ENCODE measurements around the gene ARHGAP35. TPM values are rescaled to one million over a fixed set of nuclear protein-coding genes. Genes with fewer than 3 reads are reported as not detected.

Gene ARHGAP35
- total RNA-seq: 42.6 and 49.3 TPM in 2 replicates

DNA sequence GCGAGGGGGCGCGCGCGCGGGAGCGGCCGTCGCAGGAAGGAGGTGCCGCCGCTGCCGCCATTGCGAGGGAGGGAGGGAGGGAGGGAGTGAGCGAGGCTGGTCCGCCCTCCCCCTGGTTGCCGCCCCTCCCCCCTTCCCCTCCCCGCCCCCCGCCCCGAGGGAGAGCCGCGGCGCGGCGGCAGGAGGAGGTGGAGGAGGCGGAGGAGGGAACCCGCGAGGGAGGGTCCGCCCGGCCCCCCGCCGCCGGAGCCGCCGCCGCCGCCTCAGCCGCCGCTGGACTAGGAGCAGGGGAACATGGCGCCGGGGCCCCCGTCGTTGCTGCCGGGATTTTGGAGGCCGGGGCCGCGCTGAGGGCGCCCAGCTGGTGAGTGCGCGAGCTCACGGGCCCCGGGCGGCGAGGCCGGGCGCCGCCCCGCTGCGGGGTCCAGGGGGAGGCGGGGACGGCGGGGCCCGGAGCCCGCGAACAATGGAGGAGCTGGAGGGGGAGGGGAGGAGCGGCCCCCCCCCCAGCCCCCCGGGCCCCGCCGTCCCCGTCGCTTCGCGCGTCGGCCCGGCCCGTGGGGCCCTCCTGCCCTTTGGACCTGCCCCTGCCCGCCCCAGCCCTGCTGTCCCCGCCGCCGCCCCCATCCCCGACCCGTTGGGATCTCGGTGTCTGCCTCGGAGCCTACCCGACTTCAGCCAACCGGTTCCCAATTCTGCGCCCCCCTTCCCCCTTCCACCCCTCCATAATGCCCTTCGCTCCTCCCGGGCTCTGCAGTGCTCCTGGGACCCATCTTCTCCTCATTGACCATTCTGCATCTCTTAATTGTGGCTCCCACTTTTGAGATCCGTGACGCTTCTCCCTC lies at the start of gene ARHGAP35:
Gene ARHGAP35 (plus strand): TSS at position 152 of the 845 bp plus-strand sequence. CDS start 57,679 bp downstream, outside the sequence.

GRCh38 chr19:46850228-46851203 lies 10.3 kb upstream of the ARHGAP35 start, which contains the start of gene AP2S1:
TSS of gene AP2S1 (minus strand) at chr19:46850846. CDS start at chr19:46850766, 80 bp downstream.

Other genes starting within 250 kb of the ARHGAP35 start
- 7.5 and 16.3 TPM in 2 replicates for gene PTGIR, start 235.9 kb upstream of the ARHGAP35 start, total RNA-seq
- gene GNG8, start 224.8 kb upstream of the ARHGAP35 start, total RNA-seq: not detected in 2 replicates
- 2.9 and 5.9 TPM in 2 replicates for gene DACT3, start 199.8 kb upstream of the ARHGAP35 start, total RNA-seq
- gene PRKD2, start 143.9 kb upstream of the ARHGAP35 start, total RNA-seq: 11.3 and 18.8 TPM in 2 replicates
- gene FKRP, start 114.9 kb upstream of the ARHGAP35 start, total RNA-seq: 19.7 and 22.6 TPM in 2 replicates
- 37.8 and 51.4 TPM in 2 replicates for gene STRN4, start 114.5 kb upstream of the ARHGAP35 start, total RNA-seq
- 76.4 and 167 TPM in 2 replicates for gene SLC1A5, start 72.4 kb upstream of the ARHGAP35 start, total RNA-seq
- 152 and 174 TPM in 2 replicates for gene AP2S1, start 10.2 kb upstream of the ARHGAP35 start, total RNA-seq
- 3.4 and 5.6 TPM in 2 replicates for gene NPAS1, start 158.8 kb downstream of the ARHGAP35 start, total RNA-seq
- gene TMEM160, start 187.6 kb downstream of the ARHGAP35 start, total RNA-seq: 13.5 and 21.7 TPM in 2 replicates

Measured in regular cardiac myocyte (primary cell).